ENCODE measurements around the gene TMEM209.

TMEM209 gene

DNA sequence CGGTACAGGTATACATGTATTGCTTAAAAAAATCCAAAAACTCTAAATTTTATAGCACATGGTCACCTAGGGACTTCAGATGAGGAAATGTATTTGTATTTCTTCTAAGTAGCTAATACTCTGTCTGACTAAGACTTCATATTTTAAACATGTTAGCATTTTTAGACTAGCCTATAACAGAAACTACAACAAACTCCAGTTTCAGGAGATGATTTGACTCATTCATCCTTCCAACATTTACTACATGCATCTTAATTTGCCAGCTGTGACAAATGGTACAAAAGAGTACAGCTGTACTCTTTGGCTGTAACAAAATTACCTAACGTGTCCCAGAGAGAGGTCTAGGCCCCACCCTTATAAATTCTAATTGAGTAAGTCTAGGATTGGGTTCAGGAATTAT lies 22.2 kb downstream of the TMEM209 start:
- Histone ChIP-seq H3K4me3 (ENCODE audit: low read depth, low read length) (no peak overlapping the region), H3K79me2 (peaks cover 2% of the 10 kb centered on the region), H3K9ac (no peak overlapping the region), H3K9me3 (ENCODE audit: control insufficient read depth, low read length) (no peaks in the 10 kb centered on the region), H2AFZ (no peak overlapping the region), H3K4me1 (no peaks in the 10 kb centered on the region), H3K36me3 (ENCODE audit: control insufficient read depth, insufficient read depth, low read length) (no peaks in the 10 kb centered on the region), H3K27ac (no peak overlapping the region), H3K27me3 (ENCODE audit: control insufficient read depth, insufficient read depth, low read length) (no peaks in the 10 kb centered on the region), H3K4me2 (ENCODE audit: low read length) (no peak overlapping the region)
- TF ChIP-seq, protein P1, sequence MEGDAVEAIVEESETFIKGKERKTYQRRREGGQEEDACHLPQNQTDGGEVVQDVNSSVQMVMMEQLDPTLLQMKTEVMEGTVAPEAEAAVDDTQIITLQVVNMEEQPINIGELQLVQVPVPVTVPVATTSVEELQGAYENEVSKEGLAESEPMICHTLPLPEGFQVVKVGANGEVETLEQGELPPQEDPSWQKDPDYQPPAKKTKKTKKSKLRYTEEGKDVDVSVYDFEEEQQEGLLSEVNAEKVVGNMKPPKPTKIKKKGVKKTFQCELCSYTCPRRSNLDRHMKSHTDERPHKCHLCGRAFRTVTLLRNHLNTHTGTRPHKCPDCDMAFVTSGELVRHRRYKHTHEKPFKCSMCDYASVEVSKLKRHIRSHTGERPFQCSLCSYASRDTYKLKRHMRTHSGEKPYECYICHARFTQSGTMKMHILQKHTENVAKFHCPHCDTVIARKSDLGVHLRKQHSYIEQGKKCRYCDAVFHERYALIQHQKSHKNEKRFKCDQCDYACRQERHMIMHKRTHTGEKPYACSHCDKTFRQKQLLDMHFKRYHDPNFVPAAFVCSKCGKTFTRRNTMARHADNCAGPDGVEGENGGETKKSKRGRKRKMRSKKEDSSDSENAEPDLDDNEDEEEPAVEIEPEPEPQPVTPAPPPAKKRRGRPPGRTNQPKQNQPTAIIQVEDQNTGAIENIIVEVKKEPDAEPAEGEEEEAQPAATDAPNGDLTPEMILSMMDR (IDR thresholded peaks at IDR 0.05): no peak

DNA sequence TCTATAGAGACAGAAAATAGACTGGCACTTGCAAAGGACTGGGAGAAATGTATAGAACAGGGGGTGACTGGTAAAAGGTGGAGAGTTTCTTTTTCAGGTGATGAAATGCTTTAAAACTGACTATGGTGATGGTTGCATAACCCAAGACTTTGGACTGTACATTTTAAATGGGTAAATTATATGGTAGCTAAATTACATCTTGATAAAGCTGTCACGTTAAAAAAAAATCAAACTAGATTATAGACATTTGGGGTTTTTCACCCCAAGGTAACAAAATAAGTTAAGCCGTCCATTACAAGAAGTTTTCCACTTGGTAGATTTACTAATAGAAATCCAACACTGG lies 24.0 kb downstream of the TMEM209 start:
- no peak overlapping the region for H3K27ac ChIP-seq
- H3K79me2 ChIP-seq: no peaks in the 10 kb centered on the region
- H2AFZ ChIP-seq: no peak overlapping the region
- H3K4me3 ChIP-seq (ENCODE audit: low read depth, low read length): no peak overlapping the region
- no peaks in the 10 kb centered on the region for H3K27me3 ChIP-seq (ENCODE audit: control insufficient read depth, insufficient read depth, low read length)
- no peaks in the 10 kb centered on the region for H3K4me1 ChIP-seq
- H3K4me2 ChIP-seq (ENCODE audit: low read length): no peak overlapping the region
- no peak overlapping the region for H3K9ac ChIP-seq
- H3K9me3 ChIP-seq (ENCODE audit: control insufficient read depth, low read length): no peaks in the 10 kb centered on the region
- H3K36me3 ChIP-seq (ENCODE audit: control insufficient read depth, insufficient read depth, low read length): no peaks in the 10 kb centered on the region
- TF ChIP-seq, protein P1 (IDR thresholded peaks at IDR 0.05): no peak

DNA sequence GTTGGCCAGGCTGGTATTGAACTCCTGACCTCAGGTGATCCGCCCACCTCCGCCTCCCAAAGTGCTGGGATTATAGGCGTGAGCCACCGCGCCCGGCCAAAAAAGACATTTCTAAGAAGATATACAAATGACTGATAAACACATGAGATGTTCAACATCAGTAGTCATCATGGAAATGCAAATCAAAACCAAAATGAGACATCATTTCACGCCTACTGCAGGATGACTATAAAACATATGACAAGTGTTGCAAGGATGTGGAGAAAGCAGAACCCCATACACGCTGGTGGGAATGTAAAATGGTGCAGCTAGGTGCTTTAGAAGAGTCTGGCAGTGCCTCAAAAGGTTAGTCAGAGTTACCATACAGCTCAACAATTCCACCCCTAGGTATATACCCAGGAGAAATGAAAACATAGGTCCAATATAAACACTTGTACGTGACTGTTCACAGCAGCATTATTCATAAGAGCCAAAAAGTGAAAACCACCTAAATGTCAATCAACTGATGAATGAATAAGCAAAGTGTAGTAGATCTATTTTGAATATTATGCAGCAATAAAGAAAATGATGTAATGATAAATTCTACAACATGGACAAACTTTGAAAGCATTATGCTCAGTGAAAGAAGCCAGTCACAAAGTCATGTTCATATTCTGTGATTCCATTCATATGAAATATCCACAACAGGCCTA lies 24.5 kb downstream of the TMEM209 start:
- Histone ChIP-seq H3K79me2 (no peaks in the 10 kb centered on the region), H3K27ac (no peak overlapping the region), H3K9me3 (ENCODE audit: control insufficient read depth, low read length) (no peaks in the 10 kb centered on the region), H3K4me1 (no peaks in the 10 kb centered on the region), H3K36me3 (ENCODE audit: control insufficient read depth, insufficient read depth, low read length) (no peaks in the 10 kb centered on the region), H3K4me3 (ENCODE audit: low read depth, low read length) (no peak overlapping the region), H3K4me2 (ENCODE audit: low read length) (no peak overlapping the region), H3K9ac (no peak overlapping the region), H2AFZ (no peak overlapping the region), H3K27me3 (ENCODE audit: control insufficient read depth, insufficient read depth, low read length) (no peaks in the 10 kb centered on the region)
- TF ChIP-seq, protein P1 (IDR thresholded peaks at IDR 0.05): no peak

DNA sequence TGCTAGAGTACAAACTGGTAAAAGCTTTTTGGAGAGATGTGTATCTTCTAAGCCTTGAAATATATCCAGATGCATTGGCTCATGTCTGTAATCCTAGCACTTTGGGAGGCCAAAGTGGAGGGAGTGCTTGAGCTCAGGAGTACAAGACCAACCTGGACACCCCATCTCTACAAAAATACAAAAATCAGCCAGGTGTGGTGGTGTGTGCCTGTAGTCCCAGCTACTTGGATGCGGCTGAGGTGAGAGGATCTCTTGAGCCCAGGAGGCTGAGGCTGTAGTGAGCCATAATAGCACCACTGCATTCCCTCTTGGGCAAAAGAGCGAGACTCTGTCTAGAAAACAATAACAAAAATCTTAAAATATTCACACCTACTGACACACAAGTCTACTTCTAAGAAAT lies 25.6 kb downstream of the TMEM209 start:
- Histone ChIP-seq H3K4me1 (no peaks in the 10 kb centered on the region), H3K27ac (no peak overlapping the region), H3K27me3 (ENCODE audit: control insufficient read depth, insufficient read depth, low read length) (no peaks in the 10 kb centered on the region), H3K9ac (no peak overlapping the region), H3K79me2 (no peaks in the 10 kb centered on the region), H3K4me2 (ENCODE audit: low read length) (no peak overlapping the region), H3K4me3 (ENCODE audit: low read depth, low read length) (no peak overlapping the region), H3K9me3 (ENCODE audit: control insufficient read depth, low read length) (no peaks in the 10 kb centered on the region), H3K36me3 (ENCODE audit: control insufficient read depth, insufficient read depth, low read length) (no peaks in the 10 kb centered on the region), H2AFZ (no peak overlapping the region)
- TF ChIP-seq, protein P1 (IDR thresholded peaks at IDR 0.05): no peak

DNA sequence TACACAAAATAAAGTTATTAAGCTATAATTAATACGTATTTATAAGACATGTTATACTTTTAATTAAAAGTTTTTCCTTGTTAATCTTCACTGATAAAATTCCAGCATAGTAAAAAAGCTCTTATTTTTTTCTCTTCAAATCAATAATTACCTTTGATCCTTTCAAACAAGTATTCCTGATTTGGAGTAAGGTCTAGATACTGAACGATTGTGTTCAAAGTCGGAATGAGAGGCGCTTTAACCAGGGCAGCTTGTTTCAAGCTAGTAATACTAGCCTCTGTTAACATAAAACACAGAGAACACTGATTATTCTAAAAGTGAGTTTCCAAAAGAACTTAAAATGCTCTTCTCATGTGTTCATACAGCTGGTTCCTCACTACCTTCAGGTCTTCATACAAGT lies 27.0 kb downstream of the TMEM209 start:
- Histone ChIP-seq H3K79me2 (no peaks in the 10 kb centered on the region), H3K4me2 (ENCODE audit: low read length) (no peak overlapping the region), H3K4me1 (no peaks in the 10 kb centered on the region), H2AFZ (no peak overlapping the region), H3K27ac (no peak overlapping the region), H3K9me3 (ENCODE audit: control insufficient read depth, low read length) (no peaks in the 10 kb centered on the region), H3K9ac (no peak overlapping the region), H3K27me3 (ENCODE audit: control insufficient read depth, insufficient read depth, low read length) (no peaks in the 10 kb centered on the region), H3K36me3 (ENCODE audit: control insufficient read depth, insufficient read depth, low read length) (no peaks in the 10 kb centered on the region), H3K4me3 (ENCODE audit: low read depth, low read length) (no peak overlapping the region)
- TF ChIP-seq, protein P1 (IDR thresholded peaks at IDR 0.05): no peak
